IMR-90 (cell line): ENCODE data around the gene COL7A1. TPM values are rescaled to one million over a fixed set of nuclear protein-coding genes. Genes with fewer than 3 reads are reported as not detected.

Experiments
- ATAC-seq: fragments of 200-7000 bp; cut with Tn5 transposase; 2 replicates; pipeline ENCODE4 v1.9.1; 2020; ENCODE audit warnings: low read depth, mild to moderate bottlenecking, moderate library complexity
- BruUV-seq: library from RNA; stranded (reverse); fragments of 400-500 nt; replicated peaks from 2 replicates; lab custom pipeline; 2021; lab: Mats Ljungman, UMichigan
- CTCF ChIA-PET: fragments of 300-600 bp; formaldehyde crosslinking; extraction: SDS; loops from one replicate; lab custom pipeline; 2021; ENCODE audit warnings: antibody characterized with exemption; lab: Yijun Ruan, JAX
- POLR2A ChIA-PET: fragments of 300-600 bp; sonication (Branson Sonifier 250); formaldehyde crosslinking; loops from one replicate; lab custom pipeline; 2022; ENCODE audit warnings: antibody characterized with exemption; ENCODE audit not compliant: unreplicated experiment; lab: Charles Lee
- DNase-seq: peaks from one replicate; pipeline ENCODE4 v3.0.0; 2013
- H2AFZ ChIP-seq: replicated peaks from 2 replicates; pipeline ENCODE3; 2013; ENCODE audit warnings: low read length, mild to moderate bottlenecking; ENCODE audit not compliant: poor library complexity
- H2AK5ac ChIP-seq: 2 replicates; pipeline ENCODE4 v1.6.1; 2013; ENCODE audit warnings: low read depth, low read length, inconsistent platforms
- H2AK9ac ChIP-seq: replicated peaks from 2 replicates; pipeline ENCODE3; 2013; ENCODE audit warnings: mild to moderate bottlenecking, low read depth, low read length, moderate library complexity; ENCODE audit not compliant: poor library complexity
- H2BK120ac ChIP-seq: 2 replicates; pipeline ENCODE4 v1.6.1; 2013; ENCODE audit warnings: low read depth, low read length, inconsistent platforms
- H2BK15ac ChIP-seq: 3 replicates; pipeline ENCODE4 v1.6.1; 2013; ENCODE audit warnings: low read depth, low read length, inconsistent platforms
- H2BK20ac ChIP-seq: 2 replicates; pipeline ENCODE4 v1.6.1; 2013; ENCODE audit warnings: low read depth, mild to moderate bottlenecking, inconsistent platforms, low read length, moderate library complexity
- H2BK5ac ChIP-seq: 2 replicates; pipeline ENCODE4 v1.6.1; 2013; ENCODE audit warnings: mild to moderate bottlenecking, low read depth, low read length, inconsistent platforms; ENCODE audit not compliant: poor library complexity, severe bottlenecking
- H3K14ac ChIP-seq: replicated peaks from 2 replicates; pipeline ENCODE4 v1.6.1; 2013; ENCODE audit warnings: low read depth, low read length, inconsistent platforms
- H3K18ac ChIP-seq: 2 replicates; pipeline ENCODE4 v1.6.1; 2013; ENCODE audit warnings: low read depth, low read length, control low read depth
- H3K23ac ChIP-seq: 2 replicates; pipeline ENCODE4 v1.6.1; 2013; ENCODE audit warnings: low read depth, low read length, inconsistent platforms
- H3K27ac ChIP-seq: 2 replicates; pipeline ENCODE4 v1.5.1; 2013; ENCODE audit warnings: mild to moderate bottlenecking, control low read depth, low read length; ENCODE audit not compliant: insufficient read depth
- H3K27me3 ChIP-seq: 2 replicates; pipeline ENCODE4 v1.6.1; 2013; ENCODE audit warnings: low read length; ENCODE audit not compliant: control insufficient read depth, insufficient read depth
- H3K36me3 ChIP-seq: 2 replicates; pipeline ENCODE4 v1.6.1; 2013; ENCODE audit warnings: low read length, mixed read lengths; ENCODE audit not compliant: control insufficient read depth, insufficient read depth
- H3K4ac ChIP-seq: 2 replicates; pipeline ENCODE4 v1.6.1; 2013; ENCODE audit warnings: low read depth, low read length, inconsistent platforms
- H3K4me1 ChIP-seq: 2 replicates; pipeline ENCODE4 v1.6.1; 2013; ENCODE audit warnings: low read length, mixed read lengths; ENCODE audit not compliant: control insufficient read depth, insufficient read depth
- H3K4me2 ChIP-seq: 2 replicates; pipeline ENCODE4 v1.6.1; 2013; ENCODE audit warnings: low read depth, mild to moderate bottlenecking, control low read depth, low read length, moderate library complexity
- H3K4me3 ChIP-seq: 2 replicates; pipeline ENCODE4 v1.5.1; 2013; ENCODE audit warnings: low read depth, mild to moderate bottlenecking, control low read depth, low read length, moderate library complexity; ENCODE audit not compliant: insufficient read depth
- H3K56ac ChIP-seq: 2 replicates; pipeline ENCODE4 v1.6.1; 2013; ENCODE audit warnings: low read length, inconsistent platforms; ENCODE audit not compliant: insufficient read depth; ENCODE audit errors: extremely low read depth
- H3K79me1 ChIP-seq, 2 experiments: 2 replicates each; pipeline ENCODE4 v1.6.1; 2013; ENCODE audit warnings: low read length in 2 of 2, inconsistent platforms in 1 of 2, low read depth in 1 of 2
- H3K9ac ChIP-seq: 2 replicates; pipeline ENCODE4 v1.6.1; 2013; ENCODE audit warnings: low read depth, low read length, control low read depth
- H3K9me1 ChIP-seq: 2 replicates; pipeline ENCODE4 v1.6.1; 2013; ENCODE audit warnings: low read length, inconsistent platforms; ENCODE audit not compliant: insufficient read depth
- H3K9me3 ChIP-seq: 2 replicates; pipeline ENCODE4 v1.6.1; 2013; ENCODE audit warnings: low read length; ENCODE audit not compliant: control insufficient read depth, insufficient read depth
- H4K20me1 ChIP-seq: 2 replicates; pipeline ENCODE4 v1.6.1; 2013; ENCODE audit warnings: low read length, inconsistent platforms; ENCODE audit not compliant: insufficient read depth
- H4K5ac ChIP-seq: 2 replicates; pipeline ENCODE4 v1.6.1; 2013; ENCODE audit warnings: mild to moderate bottlenecking, low read depth, low read length, control low read depth
- H4K8ac ChIP-seq, 2 experiments: 2 replicates each; pipeline ENCODE4 v1.6.1; 2013; ENCODE audit warnings: low read depth in 2 of 2, low read length in 2 of 2, control low read depth in 1 of 2, inconsistent platforms in 1 of 2
- H4K91ac ChIP-seq: 2 replicates; pipeline ENCODE4 v1.6.1; 2013; ENCODE audit warnings: low read depth, low read length, inconsistent platforms; ENCODE audit not compliant: insufficient read depth
- BHLHE40 ChIP-seq: fragments of 150-350 bp; IDR thresholded peaks from 2 replicates; pipeline ENCODE4 v1.6.1; 2016; ENCODE audit warnings: mild to moderate bottlenecking, low read depth, low read length
- CEBPB ChIP-seq: IDR thresholded peaks from 2 replicates; pipeline ENCODE4 v1.6.1; 2012; ENCODE audit warnings: low read depth, low read length, improper control_type of control experiment
- CHD1 ChIP-seq: IDR thresholded peaks from 2 replicates; pipeline ENCODE4 v1.6.1; 2012; ENCODE audit warnings: low read depth, low read length, improper control_type of control experiment
- CTCF ChIP-seq: conservative IDR thresholded peaks from 2 replicates; pipeline ENCODE4 v1.5.1; 2012; ENCODE audit warnings: mild to moderate bottlenecking, low read depth, low read length, improper control_type of control experiment
- ELK1 ChIP-seq: fragments of 150-350 bp; IDR thresholded peaks from 2 replicates; pipeline ENCODE4 v1.6.1; 2016; ENCODE audit warnings: low read depth, mild to moderate bottlenecking, low read length, moderate library complexity, borderline replicate concordance
- MAFK ChIP-seq: IDR thresholded peaks from 2 replicates; pipeline ENCODE4 v1.6.1; 2012; ENCODE audit warnings: low read depth, low read length, improper control_type of control experiment
- NFE2L2 ChIP-seq: fragments of 150-350 bp; IDR thresholded peaks from 2 replicates; pipeline ENCODE4 v1.6.1; 2016; ENCODE audit warnings: low read depth, mild to moderate bottlenecking, low read length
- POLR2A ChIP-seq: IDR thresholded peaks from 2 replicates; pipeline ENCODE4 v1.6.1; 2012; ENCODE audit warnings: mild to moderate bottlenecking, low read depth, low read length
- RAD21 ChIP-seq: IDR thresholded peaks from 2 replicates; pipeline ENCODE4 v1.6.1; 2012; ENCODE audit warnings: low read length, improper control_type of control experiment
- RCOR1 ChIP-seq: IDR thresholded peaks from 2 replicates; pipeline ENCODE4 v1.6.1; 2012; ENCODE audit warnings: mild to moderate bottlenecking, low read length, improper control_type of control experiment; ENCODE audit not compliant: insufficient replicate concordance
- RFX5 ChIP-seq: IDR thresholded peaks from 2 replicates; pipeline ENCODE4 v1.8.0; 2012; ENCODE audit warnings: low read depth, mild to moderate bottlenecking, low read length, moderate library complexity
- USF2 ChIP-seq: fragments of 150-350 bp; IDR thresholded peaks from 2 replicates; pipeline ENCODE4 v1.6.1; 2017; ENCODE audit warnings: mild to moderate bottlenecking, antibody characterized with exemption, low read length, low read depth
- WGBS, 2 experiments: methylation state at CpG; one replicate each; pipeline versions ENCODE4 v1.1.5 to v1.1.7; 2013; ENCODE audit warnings: missing lambda C conversion rate in 2 of 2; ENCODE audit not compliant: insufficient read length in 1 of 2; ENCODE audit errors: extremely low coverage in 2 of 2; 5-methylcytosine and 5-hydroxymethylcytosine counted together
- dilution Hi-C: fragments of 300-500 bp; cut with HindIII; formaldehyde crosslinking; loops from one replicate; pipeline ENCODE4 v1.14.3; 2018; ENCODE audit warnings: low sequenced_read_pairs; ENCODE audit not compliant: unreplicated experiment
- in situ Hi-C: fragments of 300-500 bp; cut with MboI; formaldehyde crosslinking; loops from 3 replicates; pipeline ENCODE4 v1.14.3; 2019; ENCODE audit warnings: low sequenced_read_pairs, inconsistent platforms, mixed read lengths
- intact Hi-C: fragments of 100-400 bp; cut with micrococcal nuclease; formaldehyde crosslinking; loops from 2 replicates; pipeline ENCODE4 v1.10.0; 2022
- polyA plus RNA-seq, 3 experiments: library from polyadenylated mRNA; depleted of rRNA; stranded (reverse); fragments of >200 nt; gene quantifications; 2 replicates each; pipeline ENCODE4 v1.2.3, GENCODE V29; 2012; ENCODE audit warnings: low replicate concordance in 1 of 3
- total RNA-seq: library from RNA; depleted of rRNA; stranded (reverse); fragments of >200 nt; gene quantifications from 2 replicates; pipeline ENCODE4 v1.2.3, GENCODE V29; 2012

Gene COL7A1
- total and polyA plus RNA-seq, 2 of the 4 experiments (the other 2 are of a cell fraction): 4.1 to 20.3 TPM

GRCh38 chr3:48581621-48582481 is 13.3 kb downstream of the COL7A1 start:
- no peak overlapping the region for H3K14ac ChIP-seq
- no peak for ATAC-seq
- WGBS, 2 experiments: 96% methylated on average over 5 of the region's 14 CpGs; no CpG with 5 or more reads in 1 of the 2 experiments
- H2AK5ac ChIP-seq: peak overlapping the region; percentile 16
- no peaks in the 10 kb centered on the region; the same call in 1 of the 2 replicates for H4K20me1 ChIP-seq
- CTCF ChIA-PET: no interaction called here
- 0 out of 3 replicates have a peak overlapping the region, but pooled peaks have one; percentile 53 for H2BK15ac ChIP-seq
- H3K36me3 ChIP-seq: peaks cover 90% of the 10 kb centered on the region
- H2AK9ac ChIP-seq: peak overlapping the region; percentile 65
- H2BK20ac ChIP-seq: no peak overlapping the region
- H3K4ac ChIP-seq: no peak overlapping the region
- no peak overlapping the region for H4K8ac ChIP-seq
- H3K79me1 ChIP-seq: peaks cover 0 to 21% of the 10 kb centered on the region in 2 experiments; a peak in 1 of 4 replicates
- H4K5ac ChIP-seq: no peak overlapping the region
- no TSS peak for BruUV-seq
- intact Hi-C loops: no loop called here
- H2BK5ac ChIP-seq: no peak overlapping the region
- no peak overlapping the region for H3K56ac ChIP-seq
- no peak overlapping the region for H3K23ac ChIP-seq
- POLR2A ChIA-PET: no interaction called here
- TF ChIP-seq ELK1 (no peak), BHLHE40 (no peak), CHD1 (no peak), CEBPB (no peak), USF2 (no peak), MAFK (no peak), RAD21 (no peak), RCOR1 (no peak), RFX5 (no peak), NFE2L2 (no peak), CTCF (no peak), POLR2A (no peak)
- H3K18ac ChIP-seq: no peak overlapping the region
- no peaks in the 10 kb centered on the region for H3K27me3 ChIP-seq
- DNase-seq: no peak
- dilution Hi-C loops: no loop called here
- no peaks in the 10 kb centered on the region for H3K9me3 ChIP-seq
- H3K9ac ChIP-seq: no peak overlapping the region
- no peak overlapping the region for H3K4me2 ChIP-seq
- H3K9me1 ChIP-seq: peaks cover 6% of the 10 kb centered on the region
- no peak overlapping the region for H2AFZ ChIP-seq
- no peak overlapping the region for H2BK120ac ChIP-seq
- in situ Hi-C loops: no loop called here
- H4K91ac ChIP-seq: no peak overlapping the region
- H3K4me1 ChIP-seq: no peaks in the 10 kb centered on the region
- no peak overlapping the region for H3K4me3 ChIP-seq
- H3K27ac ChIP-seq: no peak overlapping the region; the same call in 1 of the 2 replicates
